HL-60 (cell line): ENCODE data around the gene CISD2.
A peak's percentile ranks its signal among the peaks of the same experiment; 100 is the strongest.
"Not testable (repeated sequence)": the region's sequence is repeated elsewhere in the genome, so short reads cannot be mapped to it uniquely, and the experiment has no call there.

Source experiments
- DNase-seq, 2 experiments: peaks; one replicate each; pipeline ENCODE4 v3.0.0-alpha.2; 2010 to 2020; ENCODE audit warnings: low read depth in 1 of 2, low spot score in 1 of 2
- H3K27ac ChIP-seq: fragments of 250-450 bp; sonication (Bioruptor Pico); replicated peaks from 2 replicates; pipeline ENCODE4 v1.5.1; 2020; ENCODE audit warnings: mild to moderate bottlenecking, moderate library complexity
- H3K27me3 ChIP-seq: fragments of 250-450 bp; sonication (Bioruptor Pico); 2 replicates; pipeline ENCODE4 v1.5.1; 2021; ENCODE audit warnings: mild to moderate bottlenecking, moderate library complexity; ENCODE audit not compliant: insufficient read depth, poor library complexity, severe bottlenecking
- H3K4me3 ChIP-seq: replicated peaks from 2 replicates; pipeline ENCODE4 v1.5.1; 2011; ENCODE audit warnings: mild to moderate bottlenecking, control low read depth, low read length; ENCODE audit not compliant: insufficient read depth
- GABPA ChIP-seq: IDR thresholded peaks from 2 replicates; pipeline ENCODE4 v1.6.1; 2012; ENCODE audit warnings: low read depth
- POLR2AphosphoS5 ChIP-seq: IDR thresholded peaks from 2 replicates; pipeline ENCODE4 v1.6.1; 2012; ENCODE audit warnings: low read depth
- SPI1 ChIP-seq: IDR thresholded peaks from 2 replicates; pipeline ENCODE4 v1.6.1; 2012; ENCODE audit warnings: low read depth, mild to moderate bottlenecking, borderline replicate concordance
- long read RNA-seq: library from polyadenylated mRNA; unstranded; transcript quantifications from one replicate; pipeline ENCODE4 v2.0.0, GENCODE V29; 2020
- TF ChIP-seq, protein P1 (sequence below): IDR thresholded peaks from one replicate; pipeline ENCODE4 v1.5.1; 2011; ENCODE audit warnings: low read length, control low read depth, inconsistent platforms; ENCODE audit not compliant: insufficient read depth
- TF ChIP-seq, protein P2 (sequence below): IDR thresholded peaks from 2 replicates; pipeline ENCODE4 v1.6.1; 2012; ENCODE audit warnings: low read depth; ENCODE audit not compliant: insufficient replicate concordance

The CISD2 gene, protein sequence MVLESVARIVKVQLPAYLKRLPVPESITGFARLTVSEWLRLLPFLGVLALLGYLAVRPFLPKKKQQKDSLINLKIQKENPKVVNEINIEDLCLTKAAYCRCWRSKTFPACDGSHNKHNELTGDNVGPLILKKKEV
- long read RNA-seq, full-length matches to known transcripts = 103 of 113 reads
- long read RNA-seq, partial matches to known transcripts = 1 of 113 reads
- long read RNA-seq, other reads (novel, unspliced or antisense) = 9 of 113 reads

DNA sequence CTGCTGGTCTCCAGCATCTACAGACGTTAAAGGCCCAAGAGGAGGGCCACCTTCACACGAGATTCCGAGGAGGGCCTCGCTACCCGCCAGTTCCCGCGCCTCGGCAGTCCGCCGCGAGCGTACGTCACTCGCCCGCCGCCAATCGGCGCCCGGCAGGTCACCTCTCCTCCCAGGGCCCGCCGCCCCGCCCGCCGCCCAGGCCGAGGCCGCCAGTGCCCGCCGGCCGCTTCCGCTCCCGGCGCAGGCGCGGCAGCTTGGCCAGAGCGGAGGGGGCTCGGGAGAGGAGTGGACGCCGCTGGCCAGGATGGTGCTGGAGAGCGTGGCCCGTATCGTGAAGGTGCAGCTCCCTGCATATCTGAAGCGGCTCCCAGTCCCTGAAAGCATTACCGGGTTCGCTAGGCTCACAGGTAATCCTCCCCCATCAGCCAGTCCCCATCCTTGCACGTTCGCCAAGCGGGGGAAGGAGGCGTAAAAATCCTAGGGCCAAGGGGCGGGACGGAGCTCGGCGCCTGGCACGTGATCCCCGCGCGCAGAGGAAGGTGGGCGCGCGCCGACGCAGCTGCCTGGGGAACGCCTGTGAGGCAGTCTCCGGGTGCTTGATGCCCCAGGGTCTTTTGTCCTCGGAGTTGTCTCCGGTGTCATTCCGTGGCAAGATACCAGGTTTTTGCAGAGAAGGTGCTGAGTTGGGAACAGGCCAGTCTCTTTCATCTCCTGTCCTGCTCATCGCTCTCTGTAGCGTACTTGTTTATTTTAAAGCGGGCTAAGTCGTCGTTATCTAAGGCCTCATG, at the start of gene CISD2:
Gene CISD2 (plus strand): TSS at position 212 of the 788 bp plus-strand sequence. CDS start 93 bp downstream, at position 305.
- peak; percentile 74 to 93 for DNase-seq
- Histone ChIP-seq H3K27me3 (no peaks in the 10 kb centered on the region), H3K4me3 (peak within 1 kb of the TSS; percentile 63), H3K27ac (peak within 1 kb of the TSS; percentile 93)
- TF ChIP-seq POLR2AphosphoS5 = peak; percentile 82
- TF ChIP-seq, protein P1, sequence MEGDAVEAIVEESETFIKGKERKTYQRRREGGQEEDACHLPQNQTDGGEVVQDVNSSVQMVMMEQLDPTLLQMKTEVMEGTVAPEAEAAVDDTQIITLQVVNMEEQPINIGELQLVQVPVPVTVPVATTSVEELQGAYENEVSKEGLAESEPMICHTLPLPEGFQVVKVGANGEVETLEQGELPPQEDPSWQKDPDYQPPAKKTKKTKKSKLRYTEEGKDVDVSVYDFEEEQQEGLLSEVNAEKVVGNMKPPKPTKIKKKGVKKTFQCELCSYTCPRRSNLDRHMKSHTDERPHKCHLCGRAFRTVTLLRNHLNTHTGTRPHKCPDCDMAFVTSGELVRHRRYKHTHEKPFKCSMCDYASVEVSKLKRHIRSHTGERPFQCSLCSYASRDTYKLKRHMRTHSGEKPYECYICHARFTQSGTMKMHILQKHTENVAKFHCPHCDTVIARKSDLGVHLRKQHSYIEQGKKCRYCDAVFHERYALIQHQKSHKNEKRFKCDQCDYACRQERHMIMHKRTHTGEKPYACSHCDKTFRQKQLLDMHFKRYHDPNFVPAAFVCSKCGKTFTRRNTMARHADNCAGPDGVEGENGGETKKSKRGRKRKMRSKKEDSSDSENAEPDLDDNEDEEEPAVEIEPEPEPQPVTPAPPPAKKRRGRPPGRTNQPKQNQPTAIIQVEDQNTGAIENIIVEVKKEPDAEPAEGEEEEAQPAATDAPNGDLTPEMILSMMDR = no peak
- TF ChIP-seq, protein P2, sequence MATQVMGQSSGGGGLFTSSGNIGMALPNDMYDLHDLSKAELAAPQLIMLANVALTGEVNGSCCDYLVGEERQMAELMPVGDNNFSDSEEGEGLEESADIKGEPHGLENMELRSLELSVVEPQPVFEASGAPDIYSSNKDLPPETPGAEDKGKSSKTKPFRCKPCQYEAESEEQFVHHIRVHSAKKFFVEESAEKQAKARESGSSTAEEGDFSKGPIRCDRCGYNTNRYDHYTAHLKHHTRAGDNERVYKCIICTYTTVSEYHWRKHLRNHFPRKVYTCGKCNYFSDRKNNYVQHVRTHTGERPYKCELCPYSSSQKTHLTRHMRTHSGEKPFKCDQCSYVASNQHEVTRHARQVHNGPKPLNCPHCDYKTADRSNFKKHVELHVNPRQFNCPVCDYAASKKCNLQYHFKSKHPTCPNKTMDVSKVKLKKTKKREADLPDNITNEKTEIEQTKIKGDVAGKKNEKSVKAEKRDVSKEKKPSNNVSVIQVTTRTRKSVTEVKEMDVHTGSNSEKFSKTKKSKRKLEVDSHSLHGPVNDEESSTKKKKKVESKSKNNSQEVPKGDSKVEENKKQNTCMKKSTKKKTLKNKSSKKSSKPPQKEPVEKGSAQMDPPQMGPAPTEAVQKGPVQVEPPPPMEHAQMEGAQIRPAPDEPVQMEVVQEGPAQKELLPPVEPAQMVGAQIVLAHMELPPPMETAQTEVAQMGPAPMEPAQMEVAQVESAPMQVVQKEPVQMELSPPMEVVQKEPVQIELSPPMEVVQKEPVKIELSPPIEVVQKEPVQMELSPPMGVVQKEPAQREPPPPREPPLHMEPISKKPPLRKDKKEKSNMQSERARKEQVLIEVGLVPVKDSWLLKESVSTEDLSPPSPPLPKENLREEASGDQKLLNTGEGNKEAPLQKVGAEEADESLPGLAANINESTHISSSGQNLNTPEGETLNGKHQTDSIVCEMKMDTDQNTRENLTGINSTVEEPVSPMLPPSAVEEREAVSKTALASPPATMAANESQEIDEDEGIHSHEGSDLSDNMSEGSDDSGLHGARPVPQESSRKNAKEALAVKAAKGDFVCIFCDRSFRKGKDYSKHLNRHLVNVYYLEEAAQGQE = peak; percentile 19
- no peak for TF ChIP-seq SPI1

DNA sequence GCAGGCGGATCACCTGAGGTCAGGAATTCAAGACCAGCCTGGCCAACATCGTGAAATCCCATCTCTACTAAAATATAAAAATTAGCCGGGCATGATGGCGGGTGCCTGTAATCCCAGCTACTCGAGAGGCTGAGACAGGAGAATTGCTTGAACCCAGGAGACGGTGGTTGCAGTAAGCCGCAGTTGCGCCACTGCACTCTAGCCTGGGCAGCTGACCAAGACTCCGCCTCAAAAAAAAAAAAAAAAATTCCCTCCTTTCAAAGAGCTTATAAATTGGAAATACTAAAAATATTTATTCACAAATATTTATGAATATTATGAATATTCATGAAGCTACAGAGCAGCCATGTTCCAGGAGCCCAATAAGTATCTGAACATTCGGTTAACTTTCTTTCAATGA, 49.7 kb upstream of the CISD2 start:
- not testable (repeated sequence) for H3K4me3 ChIP-seq, H3K27ac ChIP-seq, H3K27me3 ChIP-seq
- peak in 1 of 2 experiments; percentile 4 for DNase-seq

DNA sequence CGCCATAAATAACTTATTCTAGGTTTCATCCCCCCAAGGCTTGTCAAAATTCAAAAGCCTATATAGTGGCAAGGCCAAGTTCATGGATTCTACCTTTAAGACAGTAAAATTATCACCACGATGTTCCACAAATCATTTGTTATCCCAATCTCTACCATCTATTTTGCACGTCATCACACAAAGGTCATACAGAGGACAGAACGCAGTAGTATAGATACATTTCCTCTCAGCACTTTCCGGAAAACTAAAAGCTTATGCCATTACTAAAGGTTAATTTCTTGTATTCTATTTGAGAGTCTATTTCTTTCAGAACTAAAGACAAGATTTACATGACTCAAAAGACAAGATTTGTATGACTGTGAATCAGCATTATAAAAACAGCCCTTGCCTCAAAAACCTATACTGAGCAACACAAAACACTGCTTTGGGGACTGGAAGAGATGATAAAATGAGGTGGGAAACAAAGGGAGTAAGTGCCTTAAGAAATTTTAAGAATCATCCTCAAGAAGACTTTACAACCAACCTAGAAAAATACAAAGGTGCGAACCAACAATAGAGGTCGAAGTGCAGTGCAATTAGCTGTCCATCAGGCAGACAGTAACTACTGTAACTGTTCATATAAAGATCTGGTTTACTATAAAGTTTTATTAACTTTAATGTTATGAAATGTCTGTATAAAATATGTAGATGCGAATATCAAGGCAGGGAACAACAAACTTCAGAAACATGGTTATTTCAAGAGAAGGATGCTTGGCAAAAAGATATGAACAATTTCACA, 49.0 kb upstream of the CISD2 start:
- TF ChIP-seq, protein P1 = no peak
- TF ChIP-seq POLR2AphosphoS5 (no peak), GABPA (no peak), SPI1 (no peak)
- TF ChIP-seq, protein P2 = no peak
- Histone ChIP-seq H3K27me3 (no peaks in the 10 kb centered on the region), H3K27ac (no peak overlapping the region), H3K4me3 (no peak overlapping the region)
- no peak for DNase-seq

DNA sequence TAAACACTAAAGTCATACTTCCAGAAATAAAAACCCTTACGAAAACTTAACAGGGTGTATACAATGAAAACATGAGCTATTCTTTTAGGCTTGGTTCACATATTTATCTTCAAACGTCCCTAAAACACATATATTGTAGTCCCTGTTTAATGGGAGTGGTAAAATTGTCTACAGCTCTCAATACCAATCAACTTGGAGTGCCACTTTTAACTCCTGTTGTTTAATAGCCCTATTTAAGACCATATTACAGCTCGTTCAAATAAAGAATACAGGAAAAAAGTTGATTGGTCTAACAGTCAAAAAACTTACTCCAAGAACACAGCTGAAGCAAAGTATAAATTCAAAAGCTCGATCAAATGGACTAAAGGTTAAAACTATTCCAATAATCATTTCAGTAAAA, 45.3 kb upstream of the CISD2 start:
- TF ChIP-seq POLR2AphosphoS5 (no peak), SPI1 (no peak), GABPA (no peak)
- TF ChIP-seq, protein P2 = no peak
- TF ChIP-seq, protein P1 = no peak
- peak overlapping the region; percentile 83 for H3K4me3 ChIP-seq
- no peak for DNase-seq
- H3K27ac ChIP-seq = no peak overlapping the region
- H3K27me3 ChIP-seq = no peaks in the 10 kb centered on the region
